NOMO-1 (cell line): ENCODE results near the gene DNMT3B.
A peak's percentile ranks its signal among the peaks of the same experiment; 100 is the strongest.
"Not testable (repeated sequence)": the region's sequence is repeated elsewhere in the genome, so short reads cannot be mapped to it uniquely, and the experiment has no call there.

Source experiments
- DNase-seq, 2 experiments: peaks; one replicate each; lab custom pipeline; 2025; ENCODE audit not compliant: unreplicated experiment in 2 of 2; lab: John Stamatoyannopoulos, UW

The DNMT3B gene

GRCh38 chr20:32761831-32762753 is at the start of gene DNMT3B:
TSS of gene DNMT3B (plus strand) at chr20:32762385. CDS start at chr20:32780324, 17,939 bp downstream.
- DNase-seq: peak; percentile 49 to 70

- DNase-seq: no peak
These were observed 43.3 kb upstream of the DNMT3B start for GRCh38 chr20:32718749-32719348.

GRCh38 chr20:32727683-32728082 is 34.5 kb upstream of the DNMT3B start:
- no peak for DNase-seq

DNA sequence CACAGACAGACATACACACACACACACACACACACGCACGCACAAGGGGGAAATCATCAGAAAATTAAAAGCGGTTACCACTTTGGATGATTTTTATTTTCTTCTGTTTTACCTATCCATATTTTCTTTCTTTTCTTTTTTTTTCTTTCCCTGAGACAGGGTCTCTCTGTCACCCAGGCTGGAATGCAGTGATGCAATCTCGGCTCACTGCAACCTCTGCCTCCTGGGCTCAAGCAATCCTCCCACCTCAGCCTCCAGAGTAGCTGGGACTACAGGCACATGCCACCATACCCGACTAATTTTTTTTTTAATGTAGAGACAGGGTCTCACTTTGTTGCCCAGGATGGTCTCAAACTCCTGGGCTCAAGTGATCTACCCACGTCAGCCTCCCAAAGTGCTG is 33.8 kb upstream of the DNMT3B start:
- DNase-seq: not testable (repeated sequence)

- DNase-seq: not testable (repeated sequence)
These were observed 32.9 kb upstream of the DNMT3B start for GRCh38 chr20:32729334-32729733.

DNA sequence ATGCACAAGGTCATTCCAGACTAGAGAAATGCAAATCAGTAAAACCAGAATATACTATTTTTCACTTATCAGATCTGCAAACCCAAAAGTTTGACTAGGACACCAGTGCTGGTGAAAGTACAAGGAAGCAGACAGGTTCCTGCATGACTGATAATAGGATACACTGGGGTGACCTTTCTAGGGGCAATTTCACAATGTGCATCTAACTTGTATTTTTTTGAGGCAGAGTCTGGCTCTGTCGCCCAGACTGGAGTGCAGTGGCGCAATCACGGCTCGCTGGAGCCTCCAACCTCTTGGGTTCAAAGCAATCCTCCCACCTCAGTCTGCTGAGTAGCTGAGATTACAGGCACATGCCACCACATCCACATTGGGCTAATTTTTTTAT is 30.3 kb upstream of the DNMT3B start:
- DNase-seq: peak; percentile 46 to 76

DNA sequence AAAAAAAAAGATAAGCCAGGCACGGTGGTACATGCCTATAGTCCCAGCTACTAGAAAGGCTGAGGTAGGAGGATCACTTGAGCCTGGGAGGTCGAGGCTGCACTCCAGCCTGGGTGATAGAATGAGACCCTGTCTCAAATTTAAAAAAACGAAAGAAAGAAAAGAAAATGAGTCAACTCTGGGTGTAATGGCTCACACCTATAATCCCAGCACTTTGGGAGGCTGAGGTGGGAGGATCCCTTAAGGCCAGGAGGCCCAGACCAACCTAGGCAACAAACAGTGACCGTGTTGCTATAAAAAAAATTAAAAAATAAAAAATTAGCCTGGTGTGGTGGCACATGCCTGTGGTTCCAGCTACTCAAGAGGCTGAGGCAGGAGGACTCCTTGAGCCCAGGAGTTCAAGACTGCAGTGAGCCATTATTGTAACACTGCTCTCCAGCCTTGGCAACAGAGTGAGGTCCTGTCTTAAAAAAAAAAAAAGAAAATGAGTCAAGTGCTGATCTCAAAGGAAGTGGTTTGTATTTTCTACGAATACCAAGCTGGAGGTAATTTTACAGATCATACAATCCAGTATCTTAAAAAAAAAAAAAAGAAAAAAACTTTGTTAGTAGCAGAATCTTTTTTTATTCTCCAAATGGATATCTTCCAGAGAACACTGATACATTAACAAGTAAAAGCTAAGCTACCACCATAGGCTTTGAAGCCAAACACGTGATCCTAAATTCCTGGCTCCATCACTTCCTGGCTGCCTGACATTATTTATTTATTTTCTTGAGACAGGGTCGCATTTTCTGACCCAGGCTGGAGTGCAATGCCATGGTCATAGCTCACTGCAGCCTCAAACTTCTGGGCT is 24.6 kb upstream of the DNMT3B start:
- DNase-seq: no peak

DNA sequence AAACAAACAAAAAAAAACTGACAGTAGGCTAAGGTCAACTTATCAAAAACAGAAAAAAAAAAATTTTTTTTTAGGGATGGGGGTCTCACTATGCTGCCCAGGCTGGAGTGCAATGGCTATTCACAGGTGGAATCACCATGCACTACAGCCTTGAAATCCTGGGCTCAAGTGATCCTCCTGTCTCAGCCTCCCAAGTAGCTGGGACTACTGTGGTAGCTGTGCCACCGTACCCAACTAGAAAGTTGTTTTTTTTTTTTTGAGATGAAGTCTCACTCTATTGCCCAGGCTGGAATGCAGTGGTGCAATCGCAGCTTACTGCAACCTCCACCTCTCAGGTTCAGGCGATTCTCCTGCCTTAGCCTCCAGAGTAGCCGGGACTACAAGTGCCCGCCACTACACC is 21.0 kb upstream of the DNMT3B start:
- no peak for DNase-seq

- no peak for DNase-seq
These were observed 19.6 kb upstream of the DNMT3B start for GRCh38 chr20:32742322-32743236.

- peak; percentile 57 to 66 for DNase-seq
These were observed 18.7 kb upstream of the DNMT3B start, which contains the start of gene COMMD7 for GRCh38 chr20:32743237-32744112. TSS of gene COMMD7 (minus strand) at chr20:32743467. CDS start at chr20:32743391, 76 bp downstream.

DNA sequence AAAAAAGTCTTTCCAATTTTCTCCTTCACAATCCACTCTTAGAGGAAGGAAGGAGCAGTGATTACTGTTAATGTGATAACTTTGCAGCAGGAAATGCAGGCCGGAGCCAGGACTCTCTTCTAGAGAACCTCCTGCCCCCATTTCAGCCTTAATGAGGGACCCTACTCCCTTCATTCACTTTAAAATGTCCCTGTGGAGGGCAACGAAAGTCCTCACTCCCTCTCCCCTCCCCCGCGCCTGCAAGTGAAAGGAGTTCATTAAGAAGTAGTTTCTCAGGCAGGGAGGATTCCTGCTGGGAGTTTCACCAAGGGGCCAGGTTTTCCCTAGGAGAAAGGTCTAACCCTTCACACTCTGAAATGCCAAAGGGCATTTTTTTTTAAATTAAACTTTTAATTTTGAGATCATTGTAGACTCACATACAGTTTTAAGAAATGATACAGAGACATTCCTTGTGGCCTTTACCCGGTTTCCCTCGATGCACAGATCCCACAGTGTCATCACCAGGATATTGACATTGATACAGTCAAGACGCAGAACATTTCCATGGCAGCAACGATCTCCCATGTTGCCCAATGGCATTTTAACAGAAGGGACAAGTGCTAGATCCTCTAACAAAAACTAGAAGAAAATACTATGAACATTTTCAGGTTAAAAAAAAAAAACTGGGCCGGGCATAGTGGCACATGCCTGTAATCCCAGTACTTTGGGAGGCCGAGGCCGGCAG is 12.1 kb upstream of the DNMT3B start:
- DNase-seq: no peak

DNA sequence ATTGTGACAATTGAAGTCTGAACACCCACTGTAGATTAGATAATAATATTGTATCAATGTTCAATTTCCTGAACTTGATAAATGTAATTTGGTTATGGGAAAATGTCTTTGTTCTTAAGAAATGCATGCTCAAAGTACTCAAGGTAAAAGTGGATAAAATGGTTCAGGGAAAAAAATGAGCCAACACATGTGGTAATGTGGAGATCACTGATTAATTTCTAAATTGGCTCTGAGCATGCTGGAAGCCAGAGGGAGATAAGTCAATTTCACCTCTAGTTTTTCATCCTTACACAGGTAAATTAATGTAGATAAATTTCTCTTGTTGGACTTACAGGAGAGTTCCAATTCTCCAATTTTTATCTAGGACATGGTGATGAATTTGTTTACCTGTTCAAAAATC is 10.9 kb upstream of the DNMT3B start:
- DNase-seq: no peak

GRCh38 chr20:32751702-32752457 is 10.3 kb upstream of the DNMT3B start:
- DNase-seq: no peak

- DNase-seq: peak in 1 of 2 experiments; percentile 22
These were observed 9.5 kb upstream of the DNMT3B start for GRCh38 chr20:32752458-32753250.

- no peak for DNase-seq
These were observed 8.5 kb upstream of the DNMT3B start for GRCh38 chr20:32753731-32754130.

DNA sequence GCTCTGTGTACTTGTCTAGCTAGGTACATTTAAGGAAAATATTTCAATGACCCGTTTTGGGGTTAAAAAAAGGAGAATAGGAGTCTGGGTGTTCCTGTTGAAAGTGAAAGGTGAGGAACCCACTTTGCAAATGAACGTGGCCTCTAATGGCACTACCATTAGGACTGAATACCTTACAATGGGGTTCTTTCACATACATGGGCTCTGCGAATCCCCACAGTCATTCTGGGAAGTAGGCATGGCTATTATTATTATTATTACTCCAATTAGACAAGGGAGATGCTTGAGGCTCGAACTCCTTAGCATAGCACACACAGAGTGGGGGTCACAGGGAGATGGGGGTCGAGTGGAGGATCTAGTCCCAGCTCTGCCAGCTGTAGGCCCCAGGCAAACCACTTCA is 6.0 kb upstream of the DNMT3B start:
- no peak for DNase-seq

GRCh38 chr20:32761417-32761830 is 761 bp upstream of the DNMT3B start:
- DNase-seq: no peak
